ENCODE data around the gene APEH.

APEH gene

GRCh38 chr3:49719214-49719884 lies 45.2 kb downstream of the APEH start, which contains the start of gene AMIGO3:
Gene AMIGO3 (minus strand): TSS chr3:49719684. CDS start chr3:49719465, 219 bp downstream.
- peaks cover 2% of the 10 kb centered on the region for H3K36me3 Mint-ChIP-seq
- no peaks in the 10 kb centered on the region for H3K27me3 Mint-ChIP-seq
- peak within 1 kb of the TSS; percentile 84 for H3K4me3 Mint-ChIP-seq
- H3K9me3 Mint-ChIP-seq: no peaks in the 10 kb centered on the region
- peak within 1 kb of the TSS; percentile 74 for H3K27ac Mint-ChIP-seq
- peaks cover 26% of the 10 kb centered on the region for H3K4me1 Mint-ChIP-seq

- Mint-ChIP-seq H3K4me3 (peak overlapping the region; percentile 30), H3K4me1 (peaks cover 30% of the 10 kb centered on the region), H3K9me3 (no peaks in the 10 kb centered on the region), H3K36me3 (peaks cover 2% of the 10 kb centered on the region), H3K27me3 (no peaks in the 10 kb centered on the region), H3K27ac (no peak overlapping the region)
These were observed 46.9 kb downstream of the APEH start for GRCh38 chr3:49720855-49721595.

GRCh38 chr3:49721596-49721895 lies 47.4 kb downstream of the APEH start:
- Mint-ChIP-seq H3K36me3 (peaks cover 2% of the 10 kb centered on the region), H3K4me3 (no peak overlapping the region), H3K27me3 (no peaks in the 10 kb centered on the region), H3K9me3 (no peaks in the 10 kb centered on the region), H3K27ac (no peak overlapping the region), H3K4me1 (peaks cover 30% of the 10 kb centered on the region)

GRCh38 chr3:49721896-49722781 lies 48.0 kb downstream of the APEH start:
- peaks cover 30% of the 10 kb centered on the region for H3K4me1 Mint-ChIP-seq
- H3K36me3 Mint-ChIP-seq: peaks cover 2% of the 10 kb centered on the region
- H3K9me3 Mint-ChIP-seq: no peaks in the 10 kb centered on the region
- H3K27me3 Mint-ChIP-seq: no peaks in the 10 kb centered on the region
- H3K27ac Mint-ChIP-seq: peak overlapping the region; percentile 74
- peak overlapping the region; percentile 92 for H3K4me3 Mint-ChIP-seq

- Mint-ChIP-seq H3K9me3 (no peaks in the 10 kb centered on the region), H3K36me3 (peaks cover 2% of the 10 kb centered on the region), H3K4me3 (peak overlapping the region; percentile 92), H3K4me1 (peaks cover 30% of the 10 kb centered on the region), H3K27me3 (no peaks in the 10 kb centered on the region), H3K27ac (peak overlapping the region; percentile 89)
These were observed 48.7 kb downstream of the APEH start for GRCh38 chr3:49722896-49723295.

- Mint-ChIP-seq H3K27ac (peak overlapping the region; percentile 89), H3K4me3 (peak overlapping the region; percentile 92), H3K36me3 (peaks cover 2% of the 10 kb centered on the region), H3K4me1 (peaks cover 30% of the 10 kb centered on the region), H3K27me3 (no peaks in the 10 kb centered on the region), H3K9me3 (no peaks in the 10 kb centered on the region)
These were observed 49.1 kb downstream of the APEH start for GRCh38 chr3:49723296-49723627.

GRCh38 chr3:49723628-49724551 lies 49.7 kb downstream of the APEH start, which contains the start of gene GMPPB:
Gene GMPPB (minus strand): TSS chr3:49723951. CDS start chr3:49723726, 225 bp downstream.
- H3K4me1 Mint-ChIP-seq: peaks cover 24% of the 10 kb centered on the region
- peak within 1 kb of the TSS; percentile 92 for H3K4me3 Mint-ChIP-seq
- H3K9me3 Mint-ChIP-seq: no peaks in the 10 kb centered on the region
- H3K27me3 Mint-ChIP-seq: no peaks in the 10 kb centered on the region
- H3K36me3 Mint-ChIP-seq: peaks cover 2% of the 10 kb centered on the region
- peak within 1 kb of the TSS; percentile 89 for H3K27ac Mint-ChIP-seq

GRCh38 chr3:49724586-49724985 lies 50.4 kb downstream of the APEH start:
- Mint-ChIP-seq H3K36me3 (peaks cover 2% of the 10 kb centered on the region), H3K27ac (peak overlapping the region; percentile 89), H3K4me1 (peaks cover 17% of the 10 kb centered on the region), H3K27me3 (no peaks in the 10 kb centered on the region), H3K4me3 (peak overlapping the region; percentile 92), H3K9me3 (no peaks in the 10 kb centered on the region)

GRCh38 chr3:49725906-49726681 lies 51.9 kb downstream of the APEH start:
- Mint-ChIP-seq H3K4me1 (peaks cover 14% of the 10 kb centered on the region), H3K4me3 (no peak overlapping the region), H3K27me3 (no peaks in the 10 kb centered on the region), H3K27ac (no peak overlapping the region), H3K9me3 (no peaks in the 10 kb centered on the region), H3K36me3 (peaks cover 3% of the 10 kb centered on the region)

GRCh38 chr3:49727154-49727923 lies 53.2 kb downstream of the APEH start:
- Mint-ChIP-seq H3K9me3 (no peaks in the 10 kb centered on the region), H3K4me1 (peaks cover 13% of the 10 kb centered on the region), H3K36me3 (peaks cover 3% of the 10 kb centered on the region), H3K4me3 (no peak overlapping the region), H3K27ac (no peak overlapping the region), H3K27me3 (no peaks in the 10 kb centered on the region)

GRCh38 chr3:49727924-49728361 lies 53.8 kb downstream of the APEH start:
- H3K4me3 Mint-ChIP-seq: no peak overlapping the region

GRCh38 chr3:49729966-49730609 lies 55.9 kb downstream of the APEH start:
- Mint-ChIP-seq H3K4me3 (no peak overlapping the region), H3K27me3 (no peaks in the 10 kb centered on the region), H3K36me3 (peaks cover 8% of the 10 kb centered on the region), H3K9me3 (no peaks in the 10 kb centered on the region), H3K4me1 (no peaks in the 10 kb centered on the region), H3K27ac (no peak overlapping the region)

More at GRCh38 chr3:49727924-49728361, 53.8 kb downstream of the APEH start:
- Mint-ChIP-seq H3K27ac (no peak overlapping the region), H3K4me1 (peaks cover 7% of the 10 kb centered on the region), H3K9me3 (no peaks in the 10 kb centered on the region), H3K36me3 (peaks cover 4% of the 10 kb centered on the region), H3K27me3 (no peaks in the 10 kb centered on the region)

GRCh38 chr3:49732597-49732996 lies 58.4 kb downstream of the APEH start:
- Mint-ChIP-seq H3K9me3 (no peaks in the 10 kb centered on the region), H3K27me3 (no peaks in the 10 kb centered on the region), H3K27ac (no peak overlapping the region), H3K36me3 (peaks cover 10% of the 10 kb centered on the region), H3K4me1 (no peaks in the 10 kb centered on the region), H3K4me3 (no peak overlapping the region)

Measured in activated naive CD4-positive, alpha-beta T cell treated with anti-CD3 and anti-CD28 coated beads, Interleukin-2, amount 50 U/mL, for 24 hours (primary cell).